Astrocyte (in vitro differentiated cells and primary cell): ENCODE data around the gene KRTAP1-3. TPM values are rescaled to one million over a fixed set of nuclear protein-coding genes. Genes with fewer than 3 reads are reported as not detected.

Experiments used
- DNase-seq: peaks from one replicate; pipeline ENCODE4 v3.0.0-alpha.2; 2010; ENCODE audit warnings: low read depth
- FAIRE-seq: peaks from 2 replicates; lab custom pipeline; 2011; peaks lifted over from hg19 to GRCh38; lab: Jason Lieb, UNC
- H2AFZ ChIP-seq: 2 replicates; pipeline ENCODE4 v1.6.0; 2012; ENCODE audit warnings: low read depth, low read length, inconsistent platforms
- H3K27ac ChIP-seq: 2 replicates; pipeline ENCODE4 v1.5.1; 2011; ENCODE audit warnings: low read depth, low read length, inconsistent platforms
- H3K27me3 ChIP-seq: 2 replicates; pipeline ENCODE4 v1.6.0; 2011; ENCODE audit warnings: low read length, inconsistent platforms; ENCODE audit not compliant: insufficient read depth
- H3K36me3 ChIP-seq: 2 replicates; pipeline ENCODE4 v1.5.1; 2011; ENCODE audit warnings: low read length, inconsistent platforms; ENCODE audit not compliant: insufficient read depth
- H3K4me1 ChIP-seq: 2 replicates; pipeline ENCODE4 v1.5.1; 2011; ENCODE audit warnings: low read length, inconsistent platforms; ENCODE audit not compliant: insufficient read depth
- H3K4me2 ChIP-seq: 2 replicates; pipeline ENCODE4 v1.6.0; 2012; ENCODE audit warnings: low read length, inconsistent platforms
- H3K4me3 ChIP-seq: 2 replicates; pipeline ENCODE4 v1.5.1; 2011; ENCODE audit warnings: low read depth, mild to moderate bottlenecking, low read length, inconsistent platforms; ENCODE audit not compliant: insufficient read depth
- H3K79me2 ChIP-seq: 2 replicates; pipeline ENCODE4 v1.6.0; 2012; ENCODE audit warnings: mild to moderate bottlenecking, low read length, inconsistent platforms; ENCODE audit not compliant: insufficient read depth
- H3K9ac ChIP-seq: 2 replicates; pipeline ENCODE4 v1.6.0; 2012; ENCODE audit warnings: mild to moderate bottlenecking, low read length, inconsistent platforms
- H3K9me3 ChIP-seq: 2 replicates; pipeline ENCODE4 v1.5.1; 2012; ENCODE audit warnings: low read depth, mild to moderate bottlenecking, low read length, inconsistent platforms; ENCODE audit not compliant: insufficient read depth
- H4K20me1 ChIP-seq: 2 replicates; pipeline ENCODE4 v1.6.0; 2012; ENCODE audit warnings: low read length, inconsistent platforms; ENCODE audit not compliant: insufficient read depth
- H3K27ac Mint-ChIP-seq: one replicate; pipeline ENCODE4 v1.8.0; 2021; ENCODE audit warnings: mild to moderate bottlenecking, mixed read lengths; ENCODE audit not compliant: unreplicated experiment
- H3K27me3 Mint-ChIP-seq: one replicate; pipeline ENCODE4 v1.8.0; 2021; ENCODE audit warnings: low read depth, mixed read lengths; ENCODE audit not compliant: unreplicated experiment
- H3K36me3 Mint-ChIP-seq: one replicate; pipeline ENCODE4 v1.8.0; 2021; ENCODE audit warnings: low read depth, mixed read lengths; ENCODE audit not compliant: unreplicated experiment
- H3K4me1 Mint-ChIP-seq: one replicate; pipeline ENCODE4 v1.8.0; 2021; ENCODE audit warnings: low read depth, mixed read lengths; ENCODE audit not compliant: unreplicated experiment
- H3K4me3 Mint-ChIP-seq: one replicate; pipeline ENCODE4 v1.8.0; 2021; ENCODE audit warnings: mild to moderate bottlenecking, moderate library complexity, mixed read lengths; ENCODE audit not compliant: unreplicated experiment
- H3K9me3 Mint-ChIP-seq: one replicate; pipeline ENCODE4 v1.8.0; 2021; ENCODE audit warnings: mild to moderate bottlenecking, mixed read lengths; ENCODE audit not compliant: unreplicated experiment
- EZH2 ChIP-seq: IDR thresholded peaks from 2 replicates; pipeline ENCODE4 v1.6.1; 2012; ENCODE audit warnings: mild to moderate bottlenecking, low read length, inconsistent platforms; ENCODE audit not compliant: insufficient read depth
- total RNA-seq: library from RNA; stranded (reverse); gene quantifications from 2 replicates; pipeline ENCODE4 v1.2.1, GENCODE V29; 2021
- TF ChIP-seq, protein P1 (sequence below): IDR thresholded peaks from 2 replicates; pipeline ENCODE4 v1.5.1; 2011; ENCODE audit warnings: low read depth, mild to moderate bottlenecking, inconsistent platforms, low read length, moderate library complexity; ENCODE audit not compliant: insufficient read depth

KRTAP1-3 gene
- total RNA-seq, 1 donor from 2014 or later, result not detected

- Mint-ChIP-seq H3K9me3 (no peaks in the 10 kb centered on the region), H3K4me1 (peaks cover 7% of the 10 kb centered on the region), H3K4me3 (no peak overlapping the region), H3K27me3 (no peaks in the 10 kb centered on the region), H3K27ac (no peak overlapping the region), H3K36me3 (no peaks in the 10 kb centered on the region)
- Histone ChIP-seq H3K4me3 (no peak overlapping the region), H3K9ac (no peak overlapping the region), H2AFZ (no peak overlapping the region), H3K4me2 (peak overlapping the region; percentile 35), H3K36me3 (no peaks in the 10 kb centered on the region), H3K79me2 (no peaks in the 10 kb centered on the region), H3K27me3 (no peaks in the 10 kb centered on the region), H3K9me3 (no peaks in the 10 kb centered on the region), H3K27ac (no peak overlapping the region), H4K20me1 (no peaks in the 10 kb centered on the region), H3K4me1 (no peaks in the 10 kb centered on the region)
- TF ChIP-seq, protein P1, sequence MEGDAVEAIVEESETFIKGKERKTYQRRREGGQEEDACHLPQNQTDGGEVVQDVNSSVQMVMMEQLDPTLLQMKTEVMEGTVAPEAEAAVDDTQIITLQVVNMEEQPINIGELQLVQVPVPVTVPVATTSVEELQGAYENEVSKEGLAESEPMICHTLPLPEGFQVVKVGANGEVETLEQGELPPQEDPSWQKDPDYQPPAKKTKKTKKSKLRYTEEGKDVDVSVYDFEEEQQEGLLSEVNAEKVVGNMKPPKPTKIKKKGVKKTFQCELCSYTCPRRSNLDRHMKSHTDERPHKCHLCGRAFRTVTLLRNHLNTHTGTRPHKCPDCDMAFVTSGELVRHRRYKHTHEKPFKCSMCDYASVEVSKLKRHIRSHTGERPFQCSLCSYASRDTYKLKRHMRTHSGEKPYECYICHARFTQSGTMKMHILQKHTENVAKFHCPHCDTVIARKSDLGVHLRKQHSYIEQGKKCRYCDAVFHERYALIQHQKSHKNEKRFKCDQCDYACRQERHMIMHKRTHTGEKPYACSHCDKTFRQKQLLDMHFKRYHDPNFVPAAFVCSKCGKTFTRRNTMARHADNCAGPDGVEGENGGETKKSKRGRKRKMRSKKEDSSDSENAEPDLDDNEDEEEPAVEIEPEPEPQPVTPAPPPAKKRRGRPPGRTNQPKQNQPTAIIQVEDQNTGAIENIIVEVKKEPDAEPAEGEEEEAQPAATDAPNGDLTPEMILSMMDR, result no peak
- TF ChIP-seq EZH2, result no peak
- DNase-seq (peak; percentile 37), FAIRE-seq (no peak)
These were observed 37.8 kb downstream of the KRTAP1-3 start for GRCh38 chr17:40996829-40997228.

GRCh38 chr17:40995116-40995515, 39.6 kb downstream of the KRTAP1-3 start:
- H3K9me3 Mint-ChIP-seq, result no peaks in the 10 kb centered on the region
- Histone ChIP-seq H4K20me1 (no peaks in the 10 kb centered on the region), H3K9ac (no peak overlapping the region), H3K79me2 (no peaks in the 10 kb centered on the region), H3K4me3 (no peak overlapping the region), H3K9me3 (no peaks in the 10 kb centered on the region), H3K27ac (no peak overlapping the region), H2AFZ (no peak overlapping the region), H3K4me1 (no peaks in the 10 kb centered on the region), H3K27me3 (no peaks in the 10 kb centered on the region), H3K4me2 (no peak overlapping the region), H3K36me3 (no peaks in the 10 kb centered on the region)
- no peaks in the 10 kb centered on the region for H3K36me3 Mint-ChIP-seq
- TF ChIP-seq, protein P1, result no peak
- TF ChIP-seq EZH2, result no peak
- no peaks in the 10 kb centered on the region for H3K27me3 Mint-ChIP-seq
- DNase-seq (no peak), FAIRE-seq (no peak)
- no peak overlapping the region for H3K27ac Mint-ChIP-seq
- peaks cover 7% of the 10 kb centered on the region for H3K4me1 Mint-ChIP-seq
- H3K4me3 Mint-ChIP-seq, result no peak overlapping the region

GRCh38 chr17:40993839-40994238, 40.8 kb downstream of the KRTAP1-3 start, which contains the start of gene KRTAP3-3:
KRTAP3-3 (minus strand) TSS chr17:40994164; CDS start chr17:40994097, 67 bp downstream.
- Histone ChIP-seq H3K4me2 (no peak within 1 kb of the TSS), H3K9ac (no peak within 1 kb of the TSS), H3K4me1 (no peaks in the 10 kb centered on the region), H3K27me3 (no peaks in the 10 kb centered on the region), H3K27ac (no peak within 1 kb of the TSS), H3K79me2 (no peaks in the 10 kb centered on the region), H4K20me1 (no peaks in the 10 kb centered on the region), H3K9me3 (no peaks in the 10 kb centered on the region), H3K36me3 (no peaks in the 10 kb centered on the region), H3K4me3 (no peak within 1 kb of the TSS), H2AFZ (no peak within 1 kb of the TSS)
- Mint-ChIP-seq H3K4me3 (no peak within 1 kb of the TSS), H3K27ac (no peak within 1 kb of the TSS), H3K27me3 (no peaks in the 10 kb centered on the region), H3K9me3 (no peaks in the 10 kb centered on the region), H3K36me3 (no peaks in the 10 kb centered on the region), H3K4me1 (peaks cover 7% of the 10 kb centered on the region)
- DNase-seq (no peak), FAIRE-seq (no peak)
- TF ChIP-seq EZH2, result no peak
- TF ChIP-seq, protein P1, result no peak
